ENCODE data around the gene ADGRA3. TPM values are rescaled to one million over a fixed set of nuclear protein-coding genes. Genes with fewer than 3 reads are reported as not detected.

ADGRA3 gene
- total and polyA plus RNA-seq, 2 of the 13 experiments (the other 11 are each of a cell fraction or from before 2014, with no cell fraction given): 32.2 to 40.8 TPM

DNA sequence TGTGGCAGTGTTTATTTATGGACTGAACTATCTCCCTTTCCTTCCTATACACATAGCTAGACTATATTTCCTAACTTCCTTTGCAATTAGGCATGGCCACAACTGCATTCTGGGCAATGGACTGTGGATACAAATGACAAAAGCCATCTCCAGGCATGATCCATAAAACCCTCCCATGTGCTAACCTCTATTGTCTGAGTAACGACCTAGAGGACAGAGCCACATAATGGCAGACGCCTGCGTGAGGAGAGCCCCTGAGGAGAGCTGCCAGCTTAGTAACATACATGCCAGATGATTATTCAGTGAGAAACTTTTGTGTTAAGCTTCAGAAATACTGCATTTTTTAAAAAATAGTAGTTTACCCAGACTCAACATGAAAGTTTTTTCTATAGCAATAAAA is 142.9 kb downstream of the ADGRA3 start (continued):
- TF ChIP-seq ZNF800 (CRISPR knock-in tag; IDR thresholded peaks at IDR 0.05) (no peak), CEBPG (CRISPR knock-in tag; IDR thresholded peaks at IDR 0.05) (no peak), HMG20A (CRISPR knock-in tag; IDR thresholded peaks at IDR 0.05; ENCODE audit: borderline replicate concordance) (no peak), ZNF20 (CRISPR knock-in tag; IDR thresholded peaks at IDR 0.05) (no peak), ZNF12 (CRISPR knock-in tag; IDR thresholded peaks at IDR 0.05) (no peak)
- TF ChIP-seq, protein P1, sequence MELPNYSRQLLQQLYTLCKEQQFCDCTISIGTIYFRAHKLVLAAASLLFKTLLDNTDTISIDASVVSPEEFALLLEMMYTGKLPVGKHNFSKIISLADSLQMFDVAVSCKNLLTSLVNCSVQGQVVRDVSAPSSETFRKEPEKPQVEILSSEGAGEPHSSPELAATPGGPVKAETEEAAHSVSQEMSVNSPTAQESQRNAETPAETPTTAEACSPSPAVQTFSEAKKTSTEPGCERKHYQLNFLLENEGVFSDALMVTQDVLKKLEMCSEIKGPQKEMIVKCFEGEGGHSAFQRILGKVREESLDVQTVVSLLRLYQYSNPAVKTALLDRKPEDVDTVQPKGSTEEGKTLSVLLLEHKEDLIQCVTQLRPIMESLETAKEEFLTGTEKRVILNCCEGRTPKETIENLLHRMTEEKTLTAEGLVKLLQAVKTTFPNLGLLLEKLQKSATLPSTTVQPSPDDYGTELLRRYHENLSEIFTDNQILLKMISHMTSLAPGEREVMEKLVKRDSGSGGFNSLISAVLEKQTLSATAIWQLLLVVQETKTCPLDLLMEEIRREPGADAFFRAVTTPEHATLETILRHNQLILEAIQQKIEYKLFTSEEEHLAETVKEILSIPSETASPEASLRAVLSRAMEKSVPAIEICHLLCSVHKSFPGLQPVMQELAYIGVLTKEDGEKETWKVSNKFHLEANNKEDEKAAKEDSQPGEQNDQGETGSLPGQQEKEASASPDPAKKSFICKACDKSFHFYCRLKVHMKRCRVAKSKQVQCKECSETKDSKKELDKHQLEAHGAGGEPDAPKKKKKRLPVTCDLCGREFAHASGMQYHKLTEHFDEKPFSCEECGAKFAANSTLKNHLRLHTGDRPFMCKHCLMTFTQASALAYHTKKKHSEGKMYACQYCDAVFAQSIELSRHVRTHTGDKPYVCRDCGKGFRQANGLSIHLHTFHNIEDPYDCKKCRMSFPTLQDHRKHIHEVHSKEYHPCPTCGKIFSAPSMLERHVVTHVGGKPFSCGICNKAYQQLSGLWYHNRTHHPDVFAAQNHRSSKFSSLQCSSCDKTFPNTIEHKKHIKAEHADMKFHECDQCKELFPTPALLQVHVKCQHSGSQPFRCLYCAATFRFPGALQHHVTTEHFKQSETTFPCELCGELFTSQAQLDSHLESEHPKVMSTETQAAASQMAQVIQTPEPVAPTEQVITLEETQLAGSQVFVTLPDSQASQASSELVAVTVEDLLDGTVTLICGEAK (IDR thresholded peaks at IDR 0.05): no peak
- TF ChIP-seq, protein P1 (CRISPR knock-in tag; IDR thresholded peaks at IDR 0.05): no peak
